Measurements from ENCODE around the gene GPR132.

GPR132 gene

DNA sequence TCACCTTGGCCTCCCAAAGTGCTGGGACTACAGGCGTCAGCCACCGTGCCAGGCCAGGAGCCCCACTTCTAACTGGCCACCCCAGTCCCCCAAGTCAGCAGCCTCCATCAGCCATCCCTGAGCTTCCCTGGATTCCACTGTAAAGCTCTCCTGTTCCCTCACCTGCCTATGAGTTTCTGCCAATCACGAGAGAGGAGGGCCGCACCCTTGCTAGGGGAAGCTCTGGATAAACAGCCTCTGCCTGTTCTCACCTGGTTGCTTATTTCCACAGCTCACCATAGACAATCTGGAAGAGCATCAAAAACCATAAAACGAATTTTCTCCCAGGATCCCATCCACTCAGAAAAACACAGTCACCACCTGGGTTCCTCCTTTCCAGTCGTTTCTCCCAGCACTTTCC, 49.3 kb downstream of the GPR132 start:
- no peak for DNase-seq

GRCh38 chr14:105015242-105015641, 50.0 kb downstream of the GPR132 start:
- no peak for DNase-seq

GRCh38 chr14:105014631-105015030, 50.6 kb downstream of the GPR132 start:
- DNase-seq = no peak

DNA sequence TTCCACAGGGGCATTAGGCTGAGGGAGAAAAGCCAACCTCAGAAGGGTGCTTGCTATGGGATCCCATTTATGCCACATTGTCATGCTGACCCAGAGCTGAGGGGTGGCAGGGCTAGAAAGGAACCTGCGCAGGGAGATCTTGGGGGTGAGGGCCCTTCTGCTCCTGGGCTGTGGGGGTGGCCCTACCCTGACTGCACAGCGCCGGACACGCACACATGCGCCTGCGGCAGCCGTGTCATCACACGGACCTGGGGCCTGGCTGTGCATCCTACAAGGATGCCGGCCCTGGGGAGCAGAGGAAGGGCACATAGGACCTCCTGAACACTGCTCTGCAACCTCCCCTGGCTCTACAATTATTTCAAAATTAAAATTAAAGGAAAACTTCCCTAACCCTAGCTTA, 51.2 kb downstream of the GPR132 start:
- DNase-seq = no peak

- DNase-seq = no peak
Measured at GRCh38 chr14:105013150-105013785, 52.0 kb downstream of the GPR132 start.

DNA sequence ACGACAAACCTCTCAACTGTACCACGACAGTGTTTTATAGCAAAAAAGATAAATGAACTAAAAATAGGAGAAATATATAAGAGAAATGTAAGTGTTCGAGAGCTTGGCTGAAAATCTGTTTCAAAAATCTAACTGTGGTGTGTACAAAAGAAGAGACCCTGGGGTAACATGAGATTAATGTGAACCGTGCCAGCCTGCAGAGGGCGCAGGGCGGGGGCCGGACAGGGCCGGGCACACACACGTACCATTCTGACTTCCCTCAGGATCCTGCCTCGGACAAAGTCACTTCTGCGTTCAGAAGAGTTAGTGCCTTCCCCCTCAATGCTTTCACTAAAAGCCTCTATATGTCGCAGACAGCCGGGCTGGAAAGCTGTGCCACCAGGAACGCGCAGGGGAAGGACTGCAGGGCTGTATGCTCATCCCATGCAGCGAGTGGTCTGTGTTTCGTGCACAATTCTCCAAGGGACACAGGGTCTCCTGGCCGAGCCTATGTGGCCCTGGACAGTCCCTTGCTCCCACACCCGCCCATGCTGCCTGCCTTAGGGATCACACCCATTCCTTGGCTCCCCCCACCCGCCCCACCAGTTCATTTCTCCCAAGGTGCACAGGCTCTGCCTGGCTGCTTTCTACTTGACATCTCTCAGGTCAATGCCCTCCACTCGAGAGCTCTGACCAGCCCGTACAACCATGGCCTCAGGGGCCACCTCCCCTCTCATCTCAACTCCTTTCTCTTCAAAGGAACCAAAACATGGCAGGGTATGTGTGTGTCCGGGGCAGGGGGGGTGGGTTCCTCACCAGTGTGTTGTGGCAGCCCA, 52.9 kb downstream of the GPR132 start:
- DNase-seq = no peak

- DNase-seq = no peak
Measured at GRCh38 chr14:105011312-105011990, 53.8 kb downstream of the GPR132 start.

DNA sequence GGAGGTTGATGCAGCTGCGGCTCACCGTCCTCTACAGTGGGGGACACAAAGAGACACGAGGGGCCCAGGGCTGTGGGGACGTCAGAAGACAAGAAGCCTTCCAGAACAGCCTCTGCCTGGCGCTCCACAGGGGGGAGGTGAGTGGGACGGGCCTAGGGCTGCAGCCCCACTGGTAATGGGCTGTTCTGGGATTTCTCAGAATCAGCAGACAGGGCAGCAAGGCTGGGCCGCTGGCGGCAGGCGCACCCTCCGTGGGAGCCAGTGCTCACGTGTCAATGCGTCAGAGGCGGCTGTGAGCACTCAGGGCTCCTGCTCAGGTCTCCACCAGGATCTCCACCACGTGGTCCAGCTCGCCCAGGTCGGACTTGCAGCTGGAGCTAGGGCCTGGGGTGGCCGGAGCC, 54.3 kb downstream of the GPR132 start:
- DNase-seq = no peak

GRCh38 chr14:105010106-105010505, 55.1 kb downstream of the GPR132 start:
- DNase-seq = no peak

DNA sequence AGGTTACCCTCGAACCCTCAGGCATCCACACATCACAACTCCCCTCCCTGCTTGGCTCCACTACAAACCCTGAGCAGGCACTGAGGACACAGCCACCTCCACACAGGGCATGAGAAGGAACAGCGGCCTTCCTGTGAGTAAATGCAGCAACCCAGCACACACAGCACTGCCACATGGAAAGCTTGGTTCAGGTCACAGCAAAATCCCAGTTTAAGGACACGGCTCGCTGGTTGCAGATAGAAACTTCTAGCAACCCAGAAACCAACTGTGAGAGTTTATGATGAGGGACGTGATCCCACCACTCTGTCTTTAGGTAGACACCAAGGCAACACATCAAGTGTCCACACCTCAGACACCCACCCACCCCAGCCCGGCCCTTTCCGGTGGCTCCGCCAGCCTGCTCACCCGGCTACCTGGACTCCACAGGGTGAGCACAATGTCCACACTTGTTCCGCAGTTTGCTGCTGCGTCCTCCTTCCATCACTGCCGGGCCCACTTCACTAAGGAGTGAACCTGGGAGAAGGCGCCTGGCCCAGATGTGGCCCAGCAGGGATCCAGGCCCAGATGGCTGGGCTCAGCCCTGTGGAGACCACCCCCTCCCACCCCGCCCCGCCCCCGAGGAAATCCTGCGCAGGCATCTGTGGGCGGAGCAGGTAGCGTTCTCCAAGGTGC, 57.5 kb downstream of the GPR132 start:
- DNase-seq = no peak

DNA sequence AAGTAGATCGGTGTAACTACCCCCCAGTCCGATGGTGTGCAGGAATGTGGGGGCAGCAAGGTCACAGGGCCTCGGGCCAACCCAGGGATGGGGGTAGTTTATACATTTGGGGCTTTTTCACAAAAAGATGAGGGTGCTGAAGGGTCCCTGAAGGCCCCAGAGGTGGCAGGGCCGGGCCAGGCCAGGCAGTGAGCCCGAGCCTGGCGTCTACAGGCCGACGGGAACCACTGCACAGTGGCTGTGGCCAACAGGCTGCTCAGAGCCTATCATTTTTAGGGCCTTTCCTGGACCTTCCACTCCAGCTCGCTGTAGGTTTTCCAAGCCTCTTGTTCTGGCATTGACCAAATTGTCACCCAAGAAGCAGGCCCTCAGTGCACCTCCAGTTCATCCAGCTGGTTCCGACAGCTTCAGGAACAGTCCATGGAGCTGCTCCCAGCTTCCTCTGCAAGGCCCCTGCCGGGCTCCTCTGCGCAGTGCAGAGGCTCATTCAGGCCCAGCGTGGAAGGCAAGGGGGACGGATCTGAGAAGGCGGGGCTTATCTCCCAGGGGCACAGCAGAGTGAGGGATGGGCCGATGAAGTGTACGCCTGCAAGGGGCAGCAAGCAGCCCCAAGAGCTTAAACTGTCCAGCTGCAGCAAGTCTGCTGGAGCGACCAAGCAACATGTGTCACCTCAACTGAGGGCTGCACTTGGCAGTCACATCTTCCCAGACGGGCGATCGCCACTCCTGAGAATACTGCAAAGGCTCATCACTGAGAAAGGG, 58.2 kb downstream of the GPR132 start:
- DNase-seq = no peak

DNA sequence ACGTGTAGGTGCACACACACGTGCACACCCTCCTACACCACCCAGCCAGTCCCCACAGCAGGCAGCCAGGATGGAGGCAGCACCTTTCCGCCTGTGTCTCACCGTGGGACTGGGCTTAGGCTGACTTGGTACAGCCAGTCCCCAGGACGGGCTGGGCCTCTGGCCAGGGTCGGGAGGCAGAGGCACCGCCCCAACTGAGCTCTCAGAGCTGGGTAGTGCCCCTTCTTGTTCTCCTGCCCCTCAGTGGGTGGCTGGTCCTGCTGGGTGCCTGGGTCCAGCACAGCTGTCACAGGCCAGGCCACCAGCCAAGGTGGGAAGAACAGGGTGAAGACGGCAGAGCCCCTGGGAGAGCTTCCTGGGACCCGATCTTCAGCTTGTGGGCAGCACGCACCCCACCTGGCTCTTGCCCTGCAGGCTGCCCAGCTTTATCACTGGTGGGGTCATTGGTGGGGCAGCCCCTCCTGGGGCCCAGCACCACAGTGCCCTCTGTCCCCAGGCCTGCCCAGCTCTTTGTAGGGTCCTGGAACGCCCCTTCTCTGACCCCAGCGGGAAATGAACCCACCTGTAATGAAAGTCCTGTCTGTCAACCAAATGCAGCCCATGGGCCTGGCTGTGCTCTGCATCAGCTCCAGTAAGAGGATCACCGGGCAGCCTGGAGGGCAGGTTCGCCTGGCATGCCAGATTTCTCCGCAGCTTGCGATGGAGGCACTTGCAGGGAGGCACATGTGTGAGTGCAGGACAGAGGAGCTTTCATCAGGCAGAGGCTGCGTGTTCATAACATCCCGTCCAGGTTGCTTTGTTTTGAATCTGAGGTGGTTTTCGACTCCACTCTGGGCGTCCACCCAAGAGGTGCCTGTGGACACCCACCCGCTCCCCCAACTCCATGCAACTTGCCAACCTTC, 59.0 kb downstream of the GPR132 start:
- DNase-seq = no peak

DNA sequence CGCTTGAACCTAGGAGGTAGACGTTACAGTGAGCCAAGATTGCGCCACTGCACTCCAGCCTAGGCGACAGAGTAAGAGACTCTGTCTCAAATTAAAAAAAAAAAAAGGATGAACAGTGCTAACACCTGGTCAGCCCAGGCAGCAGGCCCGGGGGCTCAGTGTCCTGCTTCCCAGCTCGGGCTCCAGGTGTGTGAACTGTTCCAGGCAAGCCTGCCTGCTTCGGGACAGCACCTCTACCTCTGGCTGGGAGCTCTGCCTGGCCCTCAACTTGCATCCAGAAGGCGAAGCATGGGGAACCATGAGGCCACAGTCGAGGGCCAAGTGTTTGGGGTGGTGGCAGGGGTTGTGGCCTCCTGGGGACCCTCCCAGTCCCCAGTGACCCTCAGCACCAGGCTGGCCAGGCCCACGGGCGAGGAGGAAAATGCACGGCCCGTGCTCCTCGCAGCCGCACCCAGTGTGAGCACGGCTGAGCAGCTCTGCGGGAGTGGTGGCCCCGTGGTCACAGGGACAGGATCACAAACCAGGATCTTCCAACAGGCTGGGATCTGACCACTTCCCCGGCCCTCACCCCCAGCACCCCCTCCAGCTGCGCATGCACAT, 59.8 kb downstream of the GPR132 start:
- no peak for DNase-seq

Data from OCI-M1 (cell line).